Astrocyte of the spinal cord (primary cell): ENCODE data around the gene RINL.

ENCODE experiments used
- DNase-seq: peaks from one replicate; pipeline ENCODE4 v3.0.0; 2011; ENCODE audit warnings: low read depth, low spot score
- H3K4me3 ChIP-seq: 2 replicates; pipeline ENCODE4 v1.5.1; 2011; ENCODE audit warnings: low read depth, mild to moderate bottlenecking, low read length, moderate library complexity
- in situ Hi-C: cut with HindIII; loops from 2 replicates; pipeline ENCODE4 v1.10.0; 2017; ENCODE audit warnings: low sequenced_read_pairs
- TF ChIP-seq, protein P1 (sequence below): IDR thresholded peaks from 2 replicates; pipeline ENCODE4 v1.5.1; 2012; ENCODE audit warnings: low read depth, mild to moderate bottlenecking, low read length, inconsistent platforms

RINL gene

DNA sequence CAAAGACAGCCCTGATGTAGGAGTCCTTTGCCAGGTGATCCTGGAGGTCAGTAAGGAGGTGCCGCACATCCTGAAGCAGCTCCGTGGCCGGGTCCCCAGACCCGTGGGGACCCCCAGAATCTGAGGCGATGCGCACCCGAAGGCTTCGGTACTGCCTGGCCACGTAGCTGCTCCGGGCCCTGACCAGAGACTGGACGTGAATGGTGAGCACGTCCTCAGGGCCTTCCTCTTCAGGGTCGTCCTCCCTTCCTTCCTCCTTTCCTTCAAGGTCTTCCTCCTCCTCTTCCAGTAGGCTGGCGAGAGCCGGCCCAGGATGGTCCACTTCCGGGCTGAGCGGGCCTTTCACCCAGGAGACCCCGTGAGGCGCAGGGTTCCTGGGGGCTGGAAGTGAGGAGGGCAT is 7.5 kb downstream of the RINL start:
- in situ Hi-C loops, result no loop called here
- TF ChIP-seq, protein P1, sequence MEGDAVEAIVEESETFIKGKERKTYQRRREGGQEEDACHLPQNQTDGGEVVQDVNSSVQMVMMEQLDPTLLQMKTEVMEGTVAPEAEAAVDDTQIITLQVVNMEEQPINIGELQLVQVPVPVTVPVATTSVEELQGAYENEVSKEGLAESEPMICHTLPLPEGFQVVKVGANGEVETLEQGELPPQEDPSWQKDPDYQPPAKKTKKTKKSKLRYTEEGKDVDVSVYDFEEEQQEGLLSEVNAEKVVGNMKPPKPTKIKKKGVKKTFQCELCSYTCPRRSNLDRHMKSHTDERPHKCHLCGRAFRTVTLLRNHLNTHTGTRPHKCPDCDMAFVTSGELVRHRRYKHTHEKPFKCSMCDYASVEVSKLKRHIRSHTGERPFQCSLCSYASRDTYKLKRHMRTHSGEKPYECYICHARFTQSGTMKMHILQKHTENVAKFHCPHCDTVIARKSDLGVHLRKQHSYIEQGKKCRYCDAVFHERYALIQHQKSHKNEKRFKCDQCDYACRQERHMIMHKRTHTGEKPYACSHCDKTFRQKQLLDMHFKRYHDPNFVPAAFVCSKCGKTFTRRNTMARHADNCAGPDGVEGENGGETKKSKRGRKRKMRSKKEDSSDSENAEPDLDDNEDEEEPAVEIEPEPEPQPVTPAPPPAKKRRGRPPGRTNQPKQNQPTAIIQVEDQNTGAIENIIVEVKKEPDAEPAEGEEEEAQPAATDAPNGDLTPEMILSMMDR, result no peak
- no peak for DNase-seq
- H3K4me3 ChIP-seq, result no peak overlapping the region

DNA sequence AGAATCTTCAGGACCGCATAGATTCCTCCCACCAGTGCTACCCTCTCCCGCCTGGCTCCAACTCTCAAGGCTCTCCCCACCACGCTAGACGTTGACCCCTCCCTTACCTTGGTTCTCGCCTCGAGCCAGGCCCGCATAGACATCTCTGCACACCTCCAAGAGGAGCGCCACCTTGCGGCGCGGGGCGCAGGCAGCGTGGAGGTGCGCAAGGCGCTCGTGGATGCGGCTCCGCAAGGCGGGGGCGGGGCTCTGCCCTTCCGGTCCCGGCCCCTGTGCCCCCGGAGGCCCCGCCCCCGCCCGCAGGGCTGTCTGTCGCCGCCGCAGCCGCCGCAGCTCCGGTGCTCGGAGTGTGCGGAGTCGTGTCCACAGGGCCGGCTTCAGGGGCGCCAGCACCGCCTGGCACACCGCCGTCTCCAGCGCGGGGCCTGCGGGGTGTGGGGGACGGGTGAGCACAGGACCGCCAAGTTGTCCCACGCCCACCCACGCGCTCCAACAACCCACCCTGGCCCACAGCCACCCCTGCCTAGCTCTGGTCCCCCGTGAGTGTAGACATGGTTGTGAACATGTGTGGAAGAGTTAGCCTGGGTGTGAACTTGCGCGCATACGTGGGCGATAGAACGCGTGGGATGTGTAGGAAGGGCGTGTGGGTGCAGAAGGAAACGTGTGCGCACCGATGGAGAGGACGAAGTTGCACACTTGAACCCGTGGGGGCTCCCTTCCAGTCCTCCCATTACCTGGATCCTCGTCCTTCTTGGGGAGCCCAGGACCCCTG is 8.1 kb downstream of the RINL start:
- peak overlapping the region; percentile 43 for H3K4me3 ChIP-seq
- DNase-seq, result peak; percentile 28
- TF ChIP-seq, protein P1, result peak; percentile 79
- in situ Hi-C loops, result no loop called here

DNA sequence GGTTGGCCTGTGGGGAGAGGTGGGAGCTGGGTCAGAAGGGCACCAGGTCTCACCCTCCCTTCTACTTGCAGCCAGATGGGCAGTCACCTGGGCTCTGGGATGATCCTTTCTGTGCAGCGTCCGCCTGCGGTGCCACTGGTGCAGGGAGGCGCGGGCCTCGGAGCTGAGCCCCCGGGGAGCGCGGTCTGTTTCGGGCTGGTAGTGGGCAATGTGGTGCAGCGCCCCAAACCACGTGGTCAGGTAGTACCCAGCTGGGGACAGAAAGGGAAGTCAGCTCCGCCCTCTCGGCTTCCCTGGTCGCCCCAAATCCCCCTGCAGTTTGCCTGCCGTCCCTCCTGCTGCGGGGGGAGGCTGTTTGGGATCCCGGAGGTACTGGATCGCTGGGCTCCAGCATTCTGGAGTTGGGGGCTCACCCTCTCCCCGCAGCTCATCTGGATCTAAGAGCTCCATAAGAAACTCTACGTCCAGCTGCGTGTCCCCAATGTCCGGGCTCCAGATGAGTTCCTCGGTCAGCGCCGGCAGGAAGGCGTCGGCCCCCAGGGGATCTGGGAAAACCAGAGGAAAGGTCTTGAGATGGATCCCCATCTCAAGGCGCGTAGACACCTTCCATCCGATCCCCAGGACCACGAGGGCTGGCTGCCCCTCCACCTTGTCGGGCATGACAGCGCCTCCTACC is 8.8 kb downstream of the RINL start:
- in situ Hi-C loops, result no loop called here
- peak overlapping the region; percentile 43 for H3K4me3 ChIP-seq
- TF ChIP-seq, protein P1, result no peak
- no peak for DNase-seq

DNA sequence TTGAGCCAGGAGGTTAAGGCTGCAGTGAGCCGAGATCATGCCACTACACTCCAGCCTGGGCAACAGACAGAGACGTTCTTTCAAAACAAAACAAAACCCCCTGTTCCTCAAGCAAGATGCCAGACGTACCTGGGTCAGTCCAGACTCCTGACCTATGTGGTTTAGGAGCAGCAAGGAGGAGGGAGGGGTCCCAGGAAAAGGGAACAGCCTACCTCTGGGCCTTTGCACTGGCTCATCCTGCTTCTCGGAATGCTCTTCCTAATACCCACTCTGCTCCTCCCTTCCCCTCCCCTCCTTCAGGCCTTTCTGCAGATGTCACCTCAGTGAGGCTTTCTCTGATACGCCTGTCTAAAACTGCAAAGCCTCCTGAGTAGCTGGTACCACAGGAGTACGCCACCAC is 9.5 kb downstream of the RINL start:
- H3K4me3 ChIP-seq, result no peak overlapping the region
- no peak for DNase-seq
- TF ChIP-seq, protein P1, result no peak
- in situ Hi-C loops, result no loop called here

DNA sequence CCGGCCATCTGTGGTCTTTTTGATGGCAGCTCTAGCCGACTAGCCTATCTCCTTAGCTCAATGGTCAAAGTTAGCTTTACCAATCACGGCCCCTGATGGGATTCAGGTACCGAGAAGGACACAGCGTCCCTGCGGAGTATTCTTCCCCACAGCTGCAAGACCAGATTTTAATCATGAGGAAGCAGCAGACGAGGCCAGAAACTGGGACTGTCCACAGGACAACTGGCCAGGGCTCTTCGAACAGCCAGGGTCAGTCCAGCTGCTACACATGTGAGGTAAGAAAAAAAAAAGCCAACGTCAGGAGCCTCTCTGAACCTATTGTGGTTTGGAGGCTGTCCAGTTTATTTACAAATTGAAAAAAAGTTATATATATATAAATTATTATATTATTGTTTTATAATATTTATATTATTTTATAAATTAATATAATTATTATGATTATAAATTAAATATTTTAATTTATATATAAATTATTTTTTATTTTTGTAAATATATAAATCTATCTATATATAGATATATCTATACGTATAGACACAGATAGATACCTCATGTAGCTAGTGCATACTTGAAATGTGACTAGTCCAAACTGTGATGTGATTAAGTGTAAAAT is 10.8 kb downstream of the RINL start:
- H3K4me3 ChIP-seq, result no peak overlapping the region
- TF ChIP-seq, protein P1, result no peak
- no peak for DNase-seq
- in situ Hi-C loops, result no loop called here

DNA sequence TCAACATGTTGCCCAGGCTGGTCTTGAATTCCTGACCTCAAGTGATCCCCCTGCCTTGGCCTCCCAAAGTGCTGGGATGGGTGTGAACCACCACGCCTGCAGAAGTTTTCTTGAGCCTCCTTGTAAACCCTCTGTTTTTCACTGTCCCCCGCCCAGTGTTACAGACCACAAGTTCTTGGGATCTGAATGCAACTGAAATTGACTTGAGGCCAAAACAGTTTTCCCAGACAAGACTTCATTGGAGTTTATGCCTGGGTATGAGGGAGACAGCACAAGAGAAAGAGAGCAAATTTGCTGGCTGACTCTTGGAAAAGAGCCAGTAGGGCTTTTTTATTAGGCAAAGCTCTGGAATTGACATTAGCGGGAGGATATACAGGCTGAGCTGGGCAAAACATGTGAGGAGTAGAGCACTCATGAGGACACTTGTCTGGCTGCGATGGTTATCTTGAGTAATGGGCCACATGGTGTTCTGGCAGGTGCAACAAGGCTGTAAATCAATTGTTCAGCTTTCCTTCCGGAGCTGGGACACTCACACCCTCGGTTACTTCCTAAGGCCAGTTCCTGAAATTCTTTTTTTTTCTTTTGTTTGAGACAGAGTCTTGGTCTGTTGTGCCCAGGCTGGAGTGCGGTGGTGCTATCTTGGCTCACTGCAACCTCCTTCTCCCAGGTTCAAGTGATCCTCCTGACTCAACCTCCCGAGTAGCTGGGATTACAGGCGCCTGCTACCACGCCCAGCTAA is 15.6 kb downstream of the RINL start:
- H3K4me3 ChIP-seq, result no peak overlapping the region
- peak; percentile 27 for DNase-seq
- TF ChIP-seq, protein P1, result no peak
- in situ Hi-C loops, result no loop called here
